Keratinocyte (primary cell): ENCODE data around the gene CNP. TPM values are rescaled to one million over a fixed set of nuclear protein-coding genes. Genes with fewer than 3 reads are reported as not detected.

Experiments used
- DNase-seq: peaks from one replicate; pipeline ENCODE4 v3.0.0-alpha.2; 2011; ENCODE audit warnings: low read depth, missing footprints, low spot score
- FAIRE-seq: peaks from 2 replicates; lab custom pipeline; 2011; peaks lifted over from hg19 to GRCh38; lab: Jason Lieb, UNC
- H2AFZ ChIP-seq: 2 replicates; pipeline ENCODE4 v1.6.0; 2012; ENCODE audit warnings: low read length, control low read depth, inconsistent platforms; ENCODE audit not compliant: control insufficient read depth
- H3K27ac ChIP-seq: 2 replicates; pipeline ENCODE4 v1.5.1; 2011; ENCODE audit warnings: low read length; ENCODE audit not compliant: control insufficient read depth, insufficient read depth
- H3K27me3 ChIP-seq: 3 replicates; pipeline ENCODE4 v1.6.0; 2011; ENCODE audit warnings: low read length; ENCODE audit not compliant: control insufficient read depth, insufficient read depth; ENCODE audit errors: extremely low read depth
- H3K36me3 ChIP-seq, 2 experiments: 2 replicates in 1 of 2; 3 replicates in 1 of 2; pipeline ENCODE4 v1.5.1; 2011; ENCODE audit warnings: low read length in 2 of 2, mild to moderate bottlenecking in 1 of 2; ENCODE audit not compliant: control insufficient read depth in 2 of 2, insufficient read depth in 2 of 2; ENCODE audit errors: extremely low read depth in 1 of 2
- H3K4me1 ChIP-seq: 3 replicates; pipeline ENCODE4 v1.5.1; 2011; ENCODE audit warnings: low read length; ENCODE audit not compliant: control insufficient read depth, insufficient read depth; ENCODE audit errors: extremely low read depth
- H3K4me2 ChIP-seq: 3 replicates; pipeline ENCODE4 v1.6.0; 2011; ENCODE audit warnings: low read depth, low read length; ENCODE audit not compliant: control insufficient read depth, insufficient read depth; ENCODE audit errors: extremely low read depth
- H3K4me3 ChIP-seq, 3 experiments: fragments of 200-600 bp in 1 of 3; sonication (generic) in 1 of 3; 2 replicates in 2 of 3; 3 replicates in 1 of 3; pipeline ENCODE4 v1.5.1; 2011 to 2016; ENCODE audit warnings: low read length in 3 of 3, mild to moderate bottlenecking in 3 of 3, control low read depth in 2 of 3, inconsistent platforms in 1 of 3, low read depth in 1 of 3, mixed read lengths in 1 of 3, mixed run types in 1 of 3, moderate library complexity in 1 of 3; ENCODE audit not compliant: control insufficient read depth in 2 of 3, insufficient read depth in 2 of 3; ENCODE audit errors: extremely low read depth in 1 of 3
- H3K79me2 ChIP-seq: 2 replicates; pipeline ENCODE4 v1.6.0; 2012; ENCODE audit warnings: low read length; ENCODE audit not compliant: control insufficient read depth, insufficient read depth
- H3K9ac ChIP-seq: 3 replicates; pipeline ENCODE4 v1.6.0; 2011; ENCODE audit warnings: low read length; ENCODE audit not compliant: control insufficient read depth, insufficient read depth; ENCODE audit errors: extremely low read depth
- H3K9me1 ChIP-seq: 3 replicates; pipeline ENCODE4 v1.6.0; 2011; ENCODE audit warnings: low read length; ENCODE audit not compliant: control insufficient read depth, insufficient read depth; ENCODE audit errors: extremely low read depth
- H3K9me3 ChIP-seq: 2 replicates; pipeline ENCODE4 v1.5.1; 2012; ENCODE audit warnings: low read depth, low read length; ENCODE audit not compliant: control insufficient read depth
- H4K20me1 ChIP-seq: 3 replicates; pipeline ENCODE4 v1.6.0; 2011; ENCODE audit warnings: low read length; ENCODE audit not compliant: control insufficient read depth, insufficient read depth; ENCODE audit errors: extremely low read depth
- CTCF ChIP-seq, 3 experiments: IDR thresholded peaks in 1 of 3; conservative IDR thresholded peaks in 1 of 3; optimal IDR thresholded peaks in 1 of 3; 2 replicates in 2 of 3; 3 replicates in 1 of 3; pipeline versions ENCODE3 to v1.5.1; 2011; ENCODE audit warnings: low read length in 3 of 3, mild to moderate bottlenecking in 3 of 3, moderate library complexity in 2 of 3, control low read depth in 1 of 3, inconsistent platforms in 1 of 3; ENCODE audit not compliant: insufficient read depth in 2 of 3; ENCODE audit errors: extremely low read depth in 1 of 3
- EZH2 ChIP-seq: IDR thresholded peaks from one replicate; pipeline ENCODE4 v1.6.1; 2012; ENCODE audit warnings: inconsistent platforms, mild to moderate bottlenecking, low read length, moderate library complexity
- dilution Hi-C: fragments of 300-500 bp; cut with MboI; formaldehyde crosslinking; loops from one replicate; pipeline ENCODE4 v1.7.0; 2020; ENCODE audit warnings: low sequenced_read_pairs; ENCODE audit not compliant: extremely low pct_ligation_motif_present
- polyA plus RNA-seq, 5 experiments: library from polyadenylated mRNA; depleted of rRNA in 3 of 5; stranded (reverse) in 3 of 5; stranded (forward) in 1 of 5; unstranded in 1 of 5; fragments of >200 nt; gene quantifications; 1 replicate in 1 of 5; 2 replicates in 3 of 5; 3 replicates in 1 of 5; pipeline versions ENCODE4 v1.2.1 to v1.2.3, GENCODE V29; 2011 to 2012; ENCODE audit warnings: missing spikeins in 2 of 5, low read depth in 1 of 5, low replicate concordance in 1 of 5

The CNP gene
- polyA plus RNA-seq, 1 donor (not counting 4 experiments of a cell fraction or from before 2014, with no cell fraction given): 32.4 TPM

GRCh38 chr17:42016411-42016831 is 49.8 kb downstream of the CNP start:
- Histone ChIP-seq H3K27ac (peak overlapping the region; percentile 82), H2AFZ (no peak overlapping the region), H3K27me3 (no peaks in the 10 kb centered on the region), H3K9me1 (no peaks in the 10 kb centered on the region), H3K79me2 (peaks cover 71% of the 10 kb centered on the region), H3K4me1 (peaks cover 33% of the 10 kb centered on the region), H3K36me3 (peaks cover 0 to 6% of the 10 kb centered on the region in 2 experiments), H4K20me1 (no peaks in the 10 kb centered on the region), H3K9ac (peak overlapping the region; percentile 95), H3K4me2 (peak overlapping the region; percentile 89), H3K9me3 (no peaks in the 10 kb centered on the region), H3K4me3 (peak overlapping the region; percentile 69 to 94 (median 82))
- DNase-seq: no peak
- TF ChIP-seq CTCF (optimal IDR thresholded peaks at IDR 0.05 in 1 of 3, IDR thresholded peaks at IDR 0.05 in 1 of 3, conservative IDR thresholded peaks at IDR 0.05 in 1 of 3; ENCODE audit: extremely low read depth in 1 of 3, insufficient read depth in 2 of 3, low read length in 3 of 3): no peak
- FAIRE-seq: no peak
- dilution Hi-C loops: no loop called here

- H3K36me3 ChIP-seq: peaks cover 0 to 13% of the 10 kb centered on the region in 2 experiments
- DNase-seq (no peak), FAIRE-seq (no peak)
- H3K27ac ChIP-seq: peak within 1 kb of the TSS; percentile 82
- peaks cover 67% of the 10 kb centered on the region for H3K79me2 ChIP-seq
- H2AFZ ChIP-seq: peak within 1 kb of the TSS; percentile 93
- H3K4me1 ChIP-seq: peaks cover 27% of the 10 kb centered on the region
- no peaks in the 10 kb centered on the region for H3K9me1 ChIP-seq
- peak within 1 kb of the TSS; percentile 69 to 94 (median 82) for H3K4me3 ChIP-seq
- H3K9me3 ChIP-seq: no peaks in the 10 kb centered on the region
- no peaks in the 10 kb centered on the region for H3K27me3 ChIP-seq
- peak in 1 of 3 experiments; percentile 22 for TF ChIP-seq CTCF (optimal IDR thresholded peaks at IDR 0.05 in 1 of 3, IDR thresholded peaks at IDR 0.05 in 1 of 3, conservative IDR thresholded peaks at IDR 0.05 in 1 of 3; ENCODE audit: extremely low read depth in 1 of 3, insufficient read depth in 2 of 3, low read length in 3 of 3)
- TF ChIP-seq EZH2: no peak
- peak within 1 kb of the TSS; percentile 89 for H3K4me2 ChIP-seq
- H3K9ac ChIP-seq: peak within 1 kb of the TSS; percentile 95
- dilution Hi-C loops: no loop called here
- H4K20me1 ChIP-seq: no peaks in the 10 kb centered on the region
Observed at GRCh38 chr17:42016941-42017865, 50.6 kb downstream of the CNP start, which contains the start of gene DNAJC7. DNAJC7 (minus strand) TSS chr17:42017439; CDS start chr17:42017416, 23 bp downstream.
